HEK293T (cell line): ENCODE results near the gene ADA.

ENCODE experiments used
- BHLHE40 ChIP-seq: fragments of 450-650 bp; IDR thresholded peaks from 2 replicates; pipeline ENCODE4 v1.6.1; 2016; ENCODE audit warnings: mild to moderate bottlenecking, moderate library complexity, borderline replicate concordance
- CTBP1 ChIP-seq: fragments of 450-650 bp; IDR thresholded peaks from 2 replicates; pipeline ENCODE4 v1.6.1; 2016; ENCODE audit warnings: borderline replicate concordance
- ELF4 ChIP-seq: fragments of 450-650 bp; IDR thresholded peaks from 2 replicates; pipeline ENCODE4 v1.6.1; 2017; ENCODE audit warnings: antibody characterized with exemption
- FOXA1 ChIP-seq: fragments of 450-650 bp; IDR thresholded peaks from 2 replicates; pipeline ENCODE4 v1.6.1; 2016; ENCODE audit warnings: mild to moderate bottlenecking
- FOXK2 ChIP-seq: fragments of 450-650 bp; IDR thresholded peaks from 2 replicates; pipeline ENCODE4 v1.6.1; 2016; ENCODE audit warnings: mild to moderate bottlenecking
- FOXM1 ChIP-seq: fragments of 450-650 bp; IDR thresholded peaks from 2 replicates; pipeline ENCODE4 v1.6.1; 2017; ENCODE audit warnings: mild to moderate bottlenecking, borderline replicate concordance
- HDGF ChIP-seq: fragments of 450-650 bp; IDR thresholded peaks from 2 replicates; pipeline ENCODE4 v1.6.1; 2017; ENCODE audit warnings: antibody characterized with exemption, borderline replicate concordance
- LEF1 ChIP-seq: fragments of 450-650 bp; IDR thresholded peaks from 2 replicates; pipeline ENCODE4 v1.6.1; 2017; ENCODE audit warnings: mild to moderate bottlenecking, borderline replicate concordance
- NFRKB ChIP-seq: fragments of 450-650 bp; IDR thresholded peaks from 2 replicates; pipeline ENCODE4 v1.6.1; 2016; ENCODE audit warnings: mild to moderate bottlenecking, moderate library complexity
- SP1 ChIP-seq: fragments of 450-650 bp; IDR thresholded peaks from 2 replicates; pipeline ENCODE4 v1.6.1; 2017
- SUZ12 ChIP-seq: fragments of 450-650 bp; IDR thresholded peaks from 2 replicates; pipeline ENCODE4 v1.6.1; 2016; ENCODE audit warnings: mild to moderate bottlenecking
- ZNF384 ChIP-seq: fragments of 450-650 bp; IDR thresholded peaks from 2 replicates; pipeline ENCODE4 v1.6.1; 2016
- TF ChIP-seq, protein P1 (sequence below): fragments of 450-650 bp; IDR thresholded peaks from 2 replicates; pipeline ENCODE4 v1.6.1; 2016

DNA sequence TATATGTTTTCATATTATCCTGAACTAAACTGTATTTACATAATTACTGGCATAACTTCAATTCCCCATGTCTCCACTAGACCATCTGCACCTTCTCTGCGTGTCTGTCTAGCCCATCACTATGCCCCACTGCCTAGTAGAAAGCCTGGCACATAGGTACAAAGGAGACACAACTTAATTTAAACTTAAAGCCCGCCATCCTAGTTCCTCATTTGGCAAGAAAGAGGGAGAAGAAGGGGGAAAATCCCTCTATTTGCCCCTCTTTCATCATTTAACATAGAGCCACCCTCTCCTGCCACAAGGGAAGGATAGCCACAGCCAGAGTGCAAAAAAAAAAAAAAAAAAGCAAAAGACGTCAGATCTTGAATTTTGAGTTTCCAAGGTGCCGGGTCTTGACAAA, 67.3 kb downstream of the ADA start:
- no peak for TF ChIP-seq BHLHE40
- TF ChIP-seq SP1: no peak
- TF ChIP-seq ZNF384: no peak
- no peak for TF ChIP-seq FOXK2
- TF ChIP-seq LEF1: no peak
- no peak for TF ChIP-seq ELF4
- no peak for TF ChIP-seq HDGF
- TF ChIP-seq FOXM1: no peak
- TF ChIP-seq SUZ12: no peak
- no peak for TF ChIP-seq NFRKB
- no peak for TF ChIP-seq CTBP1
- no peak for TF ChIP-seq FOXA1
- TF ChIP-seq, protein P1, sequence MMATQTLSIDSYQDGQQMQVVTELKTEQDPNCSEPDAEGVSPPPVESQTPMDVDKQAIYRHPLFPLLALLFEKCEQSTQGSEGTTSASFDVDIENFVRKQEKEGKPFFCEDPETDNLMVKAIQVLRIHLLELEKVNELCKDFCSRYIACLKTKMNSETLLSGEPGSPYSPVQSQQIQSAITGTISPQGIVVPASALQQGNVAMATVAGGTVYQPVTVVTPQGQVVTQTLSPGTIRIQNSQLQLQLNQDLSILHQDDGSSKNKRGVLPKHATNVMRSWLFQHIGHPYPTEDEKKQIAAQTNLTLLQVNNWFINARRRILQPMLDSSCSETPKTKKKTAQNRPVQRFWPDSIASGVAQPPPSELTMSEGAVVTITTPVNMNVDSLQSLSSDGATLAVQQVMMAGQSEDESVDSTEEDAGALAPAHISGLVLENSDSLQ: no peak
